GM12873 (cell line): ENCODE measurements around the gene TMEM8B.

Experiments
- TF ChIP-seq, protein P1 (sequence below): IDR thresholded peaks from 2 replicates; pipeline ENCODE4 v1.5.1; 2012; ENCODE audit warnings: low read depth, mild to moderate bottlenecking, moderate library complexity, low read length, control low read depth; ENCODE audit not compliant: insufficient read depth; ENCODE audit errors: missing control alignments

The TMEM8B gene

DNA sequence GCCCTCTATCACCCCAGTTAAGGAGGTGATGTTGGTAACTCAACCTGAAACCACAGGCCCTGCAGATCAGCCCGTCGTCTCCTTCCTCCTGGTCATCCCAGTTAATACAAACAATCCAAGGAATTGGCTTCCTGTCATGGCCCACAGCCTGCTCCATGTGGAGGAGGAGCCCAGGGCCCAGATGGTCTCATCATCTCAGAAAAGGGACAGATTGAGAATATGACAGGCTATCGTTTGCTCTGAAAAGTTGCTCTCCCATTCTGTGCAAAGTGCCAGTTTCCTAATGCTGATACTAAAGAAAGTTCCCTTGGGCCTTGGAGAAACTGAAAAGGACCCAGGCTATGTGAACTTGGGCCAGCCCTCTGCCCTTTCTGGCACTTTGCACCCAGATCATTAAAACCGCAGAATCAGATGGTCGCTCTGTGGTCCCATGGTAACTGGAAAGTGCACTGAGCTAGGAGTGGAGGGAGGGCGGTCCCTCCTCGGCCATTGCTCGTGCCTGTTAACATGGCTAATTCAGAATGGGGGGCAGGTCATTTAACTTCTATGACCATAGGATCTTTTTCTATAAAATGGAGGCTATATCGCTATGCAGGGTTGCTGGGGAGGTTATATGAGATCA lies 79.6 kb downstream of the TMEM8B start:
- TF ChIP-seq, protein P1, sequence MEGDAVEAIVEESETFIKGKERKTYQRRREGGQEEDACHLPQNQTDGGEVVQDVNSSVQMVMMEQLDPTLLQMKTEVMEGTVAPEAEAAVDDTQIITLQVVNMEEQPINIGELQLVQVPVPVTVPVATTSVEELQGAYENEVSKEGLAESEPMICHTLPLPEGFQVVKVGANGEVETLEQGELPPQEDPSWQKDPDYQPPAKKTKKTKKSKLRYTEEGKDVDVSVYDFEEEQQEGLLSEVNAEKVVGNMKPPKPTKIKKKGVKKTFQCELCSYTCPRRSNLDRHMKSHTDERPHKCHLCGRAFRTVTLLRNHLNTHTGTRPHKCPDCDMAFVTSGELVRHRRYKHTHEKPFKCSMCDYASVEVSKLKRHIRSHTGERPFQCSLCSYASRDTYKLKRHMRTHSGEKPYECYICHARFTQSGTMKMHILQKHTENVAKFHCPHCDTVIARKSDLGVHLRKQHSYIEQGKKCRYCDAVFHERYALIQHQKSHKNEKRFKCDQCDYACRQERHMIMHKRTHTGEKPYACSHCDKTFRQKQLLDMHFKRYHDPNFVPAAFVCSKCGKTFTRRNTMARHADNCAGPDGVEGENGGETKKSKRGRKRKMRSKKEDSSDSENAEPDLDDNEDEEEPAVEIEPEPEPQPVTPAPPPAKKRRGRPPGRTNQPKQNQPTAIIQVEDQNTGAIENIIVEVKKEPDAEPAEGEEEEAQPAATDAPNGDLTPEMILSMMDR, result no peak

DNA sequence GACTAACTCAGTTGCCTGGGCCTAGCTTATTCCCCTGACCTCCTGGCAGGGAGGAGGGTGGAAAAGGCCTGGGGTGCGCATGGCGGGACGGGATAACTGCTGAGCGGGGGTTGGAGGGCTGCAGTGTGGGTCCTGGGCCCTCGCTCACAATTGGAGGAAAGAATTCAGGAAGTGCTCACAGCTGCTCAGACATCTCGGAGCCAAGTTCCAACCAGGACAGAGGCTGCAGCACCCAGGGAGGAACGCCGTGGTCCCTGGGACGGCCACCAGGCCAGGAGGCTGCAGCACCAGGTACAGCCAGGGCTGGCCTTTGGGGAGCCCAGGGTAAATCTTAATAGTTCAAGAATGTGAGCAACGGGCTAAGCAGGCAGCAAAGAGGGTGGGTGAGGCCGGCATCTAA lies 80.2 kb downstream of the TMEM8B start, which contains the start of gene SPAAR:
TSS of gene SPAAR (plus strand) at position 217 of the 400 bp plus-strand sequence. CDS start 974 bp downstream, outside the sequence.
- TF ChIP-seq, protein P1, result no peak

DNA sequence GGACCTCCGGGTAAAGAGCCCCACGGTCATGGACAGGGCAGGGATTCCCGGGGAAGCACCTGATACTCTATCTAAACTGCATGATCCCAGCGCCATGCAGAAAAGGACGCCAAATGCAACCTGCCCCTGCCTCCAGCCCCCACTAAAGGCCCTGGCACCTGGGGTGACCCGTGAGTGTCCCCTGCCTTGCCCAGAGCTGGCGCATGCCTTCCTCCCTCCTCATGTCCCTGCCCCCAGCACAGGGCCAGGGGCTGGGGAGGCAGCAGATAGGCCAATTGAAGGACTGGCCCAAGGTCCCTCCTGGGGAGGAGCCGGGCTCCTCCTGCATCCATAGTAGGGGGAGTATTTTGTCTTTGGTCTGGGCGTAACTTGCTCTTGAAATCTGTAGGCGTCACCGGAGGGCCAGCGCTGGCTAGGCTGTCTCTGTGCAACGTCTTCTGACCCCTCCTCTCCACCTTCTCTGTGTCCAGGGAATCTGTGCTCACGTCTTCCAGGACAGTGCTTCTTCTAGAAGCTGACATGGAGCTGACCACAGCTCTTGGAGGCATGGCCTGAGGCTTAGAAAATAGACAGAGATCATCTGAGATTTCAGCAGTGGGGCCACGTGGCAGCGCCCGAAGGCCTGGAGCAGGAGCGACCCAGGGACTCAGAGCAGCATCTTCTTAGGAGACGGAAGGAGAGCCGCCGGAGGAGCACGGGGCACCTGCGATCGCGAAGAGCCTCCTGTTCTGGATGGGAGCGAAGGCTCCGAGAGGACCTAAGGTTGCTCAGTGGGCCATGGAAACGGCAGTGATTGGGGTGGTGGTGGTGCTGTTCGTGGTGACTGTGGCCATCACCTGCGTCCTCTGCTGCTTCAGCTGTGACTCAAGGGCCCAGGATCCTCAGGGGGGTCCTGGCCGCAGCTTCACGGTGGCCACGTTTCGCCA lies 80.9 kb downstream of the TMEM8B start:
- TF ChIP-seq, protein P1, result no peak

DNA sequence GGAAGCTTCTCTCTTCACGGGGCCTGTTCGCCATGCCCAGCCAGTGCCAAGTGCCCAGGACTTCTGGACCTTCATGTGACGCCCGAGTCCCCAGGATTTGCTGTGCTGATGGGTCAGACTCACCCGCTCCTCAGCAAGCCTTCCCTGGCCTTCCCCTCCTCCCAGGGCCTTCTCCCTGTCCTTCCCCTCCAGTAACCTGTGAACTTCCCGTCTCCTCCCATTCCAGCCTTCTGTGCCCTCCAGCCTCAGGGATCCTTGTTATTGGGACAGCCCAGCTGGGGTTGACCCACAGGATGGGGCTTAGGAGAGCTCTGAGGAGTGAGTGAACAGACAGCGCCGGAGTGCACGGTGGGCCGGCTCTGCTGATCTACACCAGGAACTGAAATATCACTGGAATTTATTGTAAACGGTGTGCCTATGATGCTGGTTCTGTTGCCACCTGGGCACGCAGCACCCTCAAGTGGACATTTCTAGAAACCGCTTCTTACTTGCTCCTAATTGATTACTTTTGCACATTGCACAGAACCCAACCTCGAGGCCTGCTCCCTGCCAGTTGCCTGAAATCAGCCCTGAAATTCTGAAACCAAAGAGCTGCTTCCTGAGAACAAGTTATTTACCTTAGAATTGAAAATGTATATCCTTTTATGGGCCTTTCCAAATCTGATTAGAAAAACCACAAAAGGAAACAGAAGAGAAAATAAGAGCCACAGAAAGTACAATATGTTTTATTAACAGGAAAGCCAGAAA lies 81.8 kb downstream of the TMEM8B start:
- TF ChIP-seq, protein P1, result peak; percentile 64

DNA sequence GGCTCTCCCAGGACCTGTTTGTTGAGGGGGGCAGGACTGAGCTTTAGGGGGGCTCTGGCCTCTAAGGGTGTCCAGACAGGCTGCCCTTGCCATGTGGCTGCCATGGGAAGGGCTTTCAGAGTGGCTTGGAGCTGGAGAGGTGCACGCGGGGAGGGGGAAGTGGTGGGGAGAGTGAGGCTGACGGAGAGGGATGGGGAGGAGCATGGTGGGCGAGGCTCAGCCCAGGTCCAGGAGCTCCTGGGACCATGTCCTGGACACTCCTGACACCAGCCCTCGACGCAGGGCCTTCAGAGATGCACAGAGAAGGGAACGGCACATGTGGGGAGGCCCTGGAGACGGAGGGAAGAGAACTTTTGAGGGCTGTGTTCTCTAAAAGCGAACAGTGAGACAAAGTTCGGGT lies 82.7 kb downstream of the TMEM8B start:
- TF ChIP-seq, protein P1, result no peak

DNA sequence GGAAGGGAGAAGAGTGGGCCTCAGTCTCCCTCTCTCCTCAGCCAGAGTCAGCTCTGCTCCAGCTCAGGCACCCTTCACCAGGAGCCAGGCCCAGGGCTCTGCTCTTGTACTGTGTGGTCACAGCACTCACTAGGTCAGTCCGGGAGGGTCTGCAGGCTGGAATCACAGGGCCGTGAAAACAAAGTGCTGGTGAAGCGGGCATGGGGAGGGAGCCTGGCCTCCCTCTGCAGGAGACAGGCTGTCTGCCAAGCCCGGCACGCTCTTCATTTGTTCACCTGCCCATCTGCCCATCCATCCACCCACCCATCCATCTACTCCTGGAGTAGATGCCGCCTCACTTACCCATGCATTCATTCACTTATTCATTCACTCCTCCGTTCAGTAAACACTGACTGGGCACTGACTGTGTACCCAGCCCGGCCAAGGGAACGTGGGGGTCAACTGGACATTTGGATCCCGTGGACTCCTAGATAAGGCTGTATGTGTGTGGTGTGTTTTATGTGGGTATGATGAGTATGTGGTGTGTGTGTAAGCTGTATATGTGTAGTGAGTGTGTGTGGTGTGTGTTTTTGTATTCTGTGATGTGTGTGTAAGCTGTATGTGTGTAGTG lies 83.9 kb downstream of the TMEM8B start:
- TF ChIP-seq, protein P1, result no peak
